HepG2 (cell line): ENCODE results near the gene SRP9. TPM values are rescaled to one million over a fixed set of nuclear protein-coding genes. Genes with fewer than 3 reads are reported as not detected.

ENCODE experiments used
- ARID3A ChIP-seq: IDR thresholded peaks from 2 replicates; pipeline ENCODE4 v1.6.1; 2012; ENCODE audit warnings: low read depth, low read length, improper control_type of control experiment
- BCL6 ChIP-seq: IDR thresholded peaks from 2 replicates; pipeline ENCODE4 v1.6.1; 2016; ENCODE audit warnings: missing genetic modification reagents, missing compliant biosample characterization
- ELF3 ChIP-seq: IDR thresholded peaks from 2 replicates; pipeline ENCODE4 v1.6.1; 2016; ENCODE audit warnings: missing genetic modification reagents, missing compliant biosample characterization
- HNF4G ChIP-seq, 2 experiments: sonication (generic) in 1 of 2; formaldehyde crosslinking in 1 of 2; IDR thresholded peaks; 2 replicates each; pipeline versions ENCODE4 v1.4.0 to v1.6.1; 2011 to 2020; ENCODE audit warnings: borderline replicate concordance in 2 of 2, low read depth in 2 of 2, mild to moderate bottlenecking in 2 of 2, low read length in 1 of 2, missing genetic modification reagents in 1 of 2, moderate library complexity in 1 of 2
- IRX3 ChIP-seq: sonication (generic); formaldehyde crosslinking; IDR thresholded peaks from 2 replicates; pipeline ENCODE4 v1.8.1; 2023; ENCODE audit warnings: mild to moderate bottlenecking, low read depth, missing genetic modification reagents, borderline replicate concordance
- NR2F2 ChIP-seq: IDR thresholded peaks from 2 replicates; pipeline ENCODE4 v1.6.1; 2012; ENCODE audit warnings: low read depth, inconsistent platforms, borderline replicate concordance
- PAXIP1 ChIP-seq: sonication (generic); formaldehyde crosslinking; conservative IDR thresholded peaks from 2 replicates; pipeline ENCODE4 v1.4.0; 2020; ENCODE audit warnings: mild to moderate bottlenecking, missing genetic modification reagents, moderate library complexity
- PCBP2 ChIP-seq: fragments of 200-400 bp; formaldehyde crosslinking; optimal IDR thresholded peaks from 2 replicates; pipeline ENCODE3; 2018; ENCODE audit warnings: low read length, low read depth; ENCODE audit not compliant: poor library complexity, severe bottlenecking
- PHF8 ChIP-seq: sonication (generic); formaldehyde crosslinking; IDR thresholded peaks from 2 replicates; pipeline ENCODE4 v1.5.0; 2020; ENCODE audit warnings: missing genetic modification reagents
- PREB ChIP-seq: sonication (generic); formaldehyde crosslinking; IDR thresholded peaks from 2 replicates; pipeline ENCODE4 v1.4.0; 2020; ENCODE audit warnings: missing genetic modification reagents
- RARA ChIP-seq: IDR thresholded peaks from 2 replicates; pipeline ENCODE4 v1.6.1; 2016; ENCODE audit warnings: missing genetic modification reagents, missing compliant biosample characterization
- RXRA ChIP-seq: sonication (generic); formaldehyde crosslinking; IDR thresholded peaks from 2 replicates; pipeline ENCODE4 v1.5.1; 2020; ENCODE audit warnings: missing genetic modification reagents
- RXRB ChIP-seq: IDR thresholded peaks from 2 replicates; pipeline ENCODE4 v1.6.1; 2016; ENCODE audit warnings: borderline replicate concordance, missing genetic modification reagents, missing compliant biosample characterization
- SAP130 ChIP-seq: IDR thresholded peaks from 2 replicates; pipeline ENCODE4 v1.6.1; 2016; ENCODE audit warnings: low read depth
- ZBTB7B ChIP-seq: sonication (generic); formaldehyde crosslinking; IDR thresholded peaks from 2 replicates; pipeline ENCODE4 v1.4.0; 2020; ENCODE audit warnings: missing genetic modification reagents
- ZGPAT ChIP-seq: IDR thresholded peaks from 2 replicates; pipeline ENCODE4 v1.6.1; 2016; ENCODE audit warnings: mild to moderate bottlenecking
- ZNF12 ChIP-seq: sonication (generic); formaldehyde crosslinking; IDR thresholded peaks from 2 replicates; pipeline ENCODE4 v1.5.0; 2020; ENCODE audit warnings: missing genetic modification reagents
- ZNF362 ChIP-seq: sonication (generic); formaldehyde crosslinking; IDR thresholded peaks from 2 replicates; pipeline ENCODE4 v1.4.0; 2020; ENCODE audit warnings: missing genetic modification reagents, mild to moderate bottlenecking, borderline replicate concordance
- ZNF589 ChIP-seq: sonication (generic); formaldehyde crosslinking; conservative IDR thresholded peaks from 2 replicates; pipeline ENCODE4 v1.8.0; 2022; ENCODE audit warnings: mild to moderate bottlenecking, moderate library complexity, missing genetic modification reagents
- ZNF781 ChIP-seq: sonication (generic); formaldehyde crosslinking; IDR thresholded peaks from 2 replicates; pipeline ENCODE4 v1.5.1; 2020; ENCODE audit warnings: borderline replicate concordance, mild to moderate bottlenecking, missing genetic modification reagents; ENCODE audit errors: not compliant biosample characterization
- polyA plus RNA-seq, 8 experiments: library from polyadenylated mRNA; depleted of rRNA in 3 of 8; stranded (reverse) in 7 of 8; unstranded in 1 of 8; fragments of >200 nt; fragmentation: Illumina TruSeq in 4 of 8; extraction: Trizol in 4 of 8; gene quantifications; 2 replicates each; pipeline versions ENCODE4 v1.2.1 to v1.2.3, GENCODE V29; 2011 to 2016; ENCODE audit warnings: low read depth in 4 of 8, missing spikeins in 1 of 8, mixed read lengths in 1 of 8; ENCODE audit not compliant: insufficient read depth in 1 of 8
- total RNA-seq, 5 experiments: library from RNA; depleted of rRNA; stranded (reverse); fragments of >200 nt; fragmentation: Illumina TruSeq; extraction: Trizol; gene quantifications; 2 replicates each; pipeline ENCODE4 v1.2.3, GENCODE V29; 2016; ENCODE audit warnings: low read depth in 1 of 5

SRP9 gene
- total and polyA plus RNA-seq, 2 of the 13 experiments (the other 11 are each of a cell fraction or from before 2014, with no cell fraction given) = 251 to 307 TPM

GRCh38 chr1:225770561-225771248 is 6.9 kb upstream of the SRP9 start (continued):
- TF ChIP-seq HNF4G (IDR thresholded peaks at IDR 0.05; ENCODE audit: borderline replicate concordance, low read depth, low read length) = peak; percentile 63; the same call in 1 of the 2 replicates
- no peak for TF ChIP-seq HNF4G (CRISPR knock-in tag; IDR thresholded peaks at IDR 0.05; ENCODE audit: borderline replicate concordance, low read depth)
- TF ChIP-seq ELF3 (CRISPR knock-in tag) = 0 out of 2 replicates have a peak, but pooled peaks have one; percentile 20
- TF ChIP-seq NR2F2 = 0 out of 2 replicates have a peak, but pooled peaks have one; percentile 13
- peak; percentile 89 for TF ChIP-seq RXRB
- TF ChIP-seq BCL6 (CRISPR knock-in tag) = peak; percentile 32; the same call in 1 of the 2 replicates
- no peak for TF ChIP-seq ZNF12 (CRISPR knock-in tag)
- TF ChIP-seq PAXIP1 = 0 out of 2 replicates have a peak, but pooled peaks have one; percentile 34
- TF ChIP-seq IRX3 = no peak
- TF ChIP-seq ARID3A = 0 out of 2 replicates have a peak, but pooled peaks have one; percentile 13
- no peak for TF ChIP-seq ZGPAT (CRISPR knock-in tag)
- no peak for TF ChIP-seq ZNF781 (CRISPR knock-in tag)
- TF ChIP-seq ZBTB7B (CRISPR knock-in tag) = no peak
- TF ChIP-seq RARA (CRISPR knock-in tag) = peak; percentile 62
- no peak for TF ChIP-seq PREB (CRISPR knock-in tag)
- peak; percentile 45 for TF ChIP-seq SAP130
- TF ChIP-seq ZNF589 (CRISPR knock-in tag) = no peak
- 0 out of 2 replicates have a peak, but pooled peaks have one; percentile 13 for TF ChIP-seq PHF8 (CRISPR knock-in tag)
- TF ChIP-seq PCBP2 = no peak
- TF ChIP-seq RXRA = peak; percentile 93
- TF ChIP-seq ZNF362 (CRISPR knock-in tag) = peak; percentile 49; the same call in 1 of the 2 replicates
